Iris pigment epithelial cell (primary cell): ENCODE measurements around the gene GOLIM4.
"Not testable (repeated sequence)": the region's sequence is repeated elsewhere in the genome, so short reads cannot be mapped to it uniquely, and the experiment has no call there.

Experiments
- DNase-seq: peaks from one replicate; pipeline ENCODE4 v3.0.0-alpha.2; 2011; ENCODE audit warnings: low read depth

Gene GOLIM4

GRCh38 chr3:168048414-168049330, 47.1 kb downstream of the GOLIM4 start:
- DNase-seq = no peak

GRCh38 chr3:168047936-168048335, 47.8 kb downstream of the GOLIM4 start:
- no peak for DNase-seq

DNA sequence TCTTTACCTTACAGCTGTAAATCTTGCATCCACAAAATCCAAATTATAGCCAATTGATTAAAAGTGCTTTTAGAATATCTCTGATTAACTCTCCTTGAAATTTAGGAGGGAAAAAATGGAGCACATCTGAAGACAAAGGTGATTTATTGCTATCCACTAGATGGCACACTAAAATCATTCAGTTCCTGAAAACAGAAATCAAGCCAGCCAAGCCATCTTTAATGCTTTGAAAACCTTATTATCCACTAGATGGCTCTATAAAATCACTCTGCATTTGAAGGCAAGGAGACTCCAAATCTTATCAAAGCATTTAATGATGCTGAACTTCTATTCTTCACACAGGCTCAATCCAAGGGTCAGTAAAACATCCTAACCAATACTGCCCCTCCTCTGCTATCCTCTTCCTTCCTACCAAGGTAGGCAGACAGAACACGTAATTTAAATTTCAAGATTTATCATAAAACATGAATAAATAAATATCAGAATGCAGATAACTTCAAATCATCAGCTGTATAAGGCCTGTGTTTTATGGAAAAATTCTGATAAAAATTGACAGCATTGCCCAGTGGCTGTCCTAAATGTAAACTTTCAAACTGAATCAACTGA, 48.4 kb downstream of the GOLIM4 start:
- peak; percentile 81 for DNase-seq

DNA sequence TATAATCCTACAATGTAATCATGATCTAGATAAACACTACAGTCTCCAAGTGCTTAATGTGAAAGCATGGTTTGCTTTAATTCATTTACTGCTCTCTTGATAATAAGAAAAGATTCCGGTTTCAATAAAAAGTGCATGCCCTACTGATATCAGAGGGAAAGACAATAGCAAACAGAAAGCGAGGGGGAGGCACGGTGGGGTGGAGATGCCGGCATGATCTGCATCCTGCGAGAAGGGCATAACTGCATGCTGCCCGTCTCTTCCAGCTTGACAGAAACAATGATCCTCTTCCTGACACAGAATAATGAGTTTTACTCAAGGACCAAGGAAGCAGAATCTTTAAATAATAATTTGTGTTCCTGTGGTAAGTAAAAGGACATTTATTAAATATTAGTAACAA, 51.7 kb downstream of the GOLIM4 start:
- DNase-seq = no peak

- peak; percentile 80 for DNase-seq
These were observed 55.0 kb downstream of the GOLIM4 start for GRCh38 chr3:168040607-168041208.

- DNase-seq = no peak
These were observed 58.7 kb downstream of the GOLIM4 start for GRCh38 chr3:168037020-168037419.

GRCh38 chr3:168036619-168037018, 59.1 kb downstream of the GOLIM4 start:
- no peak for DNase-seq

GRCh38 chr3:168034152-168034928, 61.4 kb downstream of the GOLIM4 start:
- peak; percentile 78 for DNase-seq

DNA sequence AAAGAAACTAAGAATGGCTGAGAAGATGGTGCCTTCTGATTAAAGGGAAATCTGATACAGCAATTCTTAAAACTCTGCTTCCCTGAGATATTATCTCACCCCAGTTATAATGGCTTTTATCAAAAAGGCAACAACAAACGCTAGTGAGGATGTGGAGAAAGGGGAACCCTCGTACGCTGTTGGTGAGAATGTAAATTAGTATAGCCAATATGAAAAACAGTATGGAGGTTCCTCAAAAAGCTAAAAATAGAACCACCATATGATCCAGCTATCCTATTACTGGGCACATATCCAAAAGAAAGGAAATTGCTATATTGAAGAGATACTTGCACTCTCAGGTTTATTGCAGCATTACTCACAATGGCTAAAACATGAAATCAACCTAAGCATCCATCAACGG, 65.1 kb downstream of the GOLIM4 start:
- no peak for DNase-seq

DNA sequence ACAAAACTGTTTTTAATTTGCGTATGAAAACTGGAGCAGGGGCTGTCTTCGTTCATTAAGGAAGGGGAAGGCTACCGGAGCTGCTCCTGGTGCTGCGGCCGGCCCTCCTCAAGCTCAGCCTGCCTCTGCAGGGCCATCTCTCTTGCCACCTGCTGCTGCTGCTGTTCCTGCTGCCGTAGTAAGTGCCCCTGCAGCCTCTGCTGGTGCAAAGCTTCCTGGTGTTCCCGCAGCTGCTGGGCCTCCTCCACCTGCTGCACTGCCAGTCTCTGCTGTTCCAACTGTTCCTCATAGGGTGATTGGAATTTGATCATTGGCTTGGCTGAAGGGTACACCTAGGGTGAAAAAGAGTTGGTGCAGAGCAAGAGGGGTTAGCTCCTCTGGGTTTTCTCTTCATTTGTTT, 66.0 kb downstream of the GOLIM4 start:
- DNase-seq = no peak

- DNase-seq = no peak
These were observed 67.6 kb downstream of the GOLIM4 start for GRCh38 chr3:168028086-168028485.

DNA sequence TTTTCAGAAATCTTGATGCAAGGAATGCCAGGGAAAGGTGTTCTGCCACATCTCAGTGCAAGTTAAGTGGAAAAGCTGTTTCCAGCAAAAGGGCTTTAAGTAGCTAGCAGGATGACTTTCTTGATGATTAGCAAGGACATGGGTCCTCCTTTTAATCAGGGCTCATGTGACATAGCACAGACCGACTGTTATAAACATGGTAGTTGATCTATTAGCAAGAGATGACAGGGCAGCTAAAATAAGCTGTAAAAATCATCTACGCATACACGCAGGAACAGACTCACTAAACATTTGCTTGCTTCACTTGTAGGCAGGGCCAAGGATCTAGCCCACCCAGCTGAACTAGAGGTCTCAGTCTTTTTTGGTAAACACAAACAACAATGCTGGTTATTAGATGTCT, 69.0 kb downstream of the GOLIM4 start:
- DNase-seq = no peak

GRCh38 chr3:168025076-168025475, 70.6 kb downstream of the GOLIM4 start:
- peak; percentile 70 for DNase-seq

DNA sequence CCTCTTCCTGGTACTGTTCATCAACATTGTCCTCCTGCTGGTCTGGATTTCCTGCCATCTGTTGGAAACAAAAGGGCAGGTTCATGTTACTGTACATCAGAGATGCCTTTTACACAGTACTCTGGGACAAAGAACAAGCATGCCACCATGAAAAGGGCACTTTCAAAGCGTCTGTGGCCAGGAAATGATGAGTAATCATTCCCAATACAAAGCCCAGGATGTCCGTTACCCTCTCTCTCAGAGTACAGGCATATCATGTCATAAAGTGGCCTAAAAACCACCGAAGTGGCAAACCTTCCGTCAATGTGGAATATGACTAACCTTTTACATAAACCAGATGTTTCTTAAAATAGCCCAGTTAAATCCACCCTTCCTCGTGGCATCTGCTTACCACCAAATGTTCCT, 71.2 kb downstream of the GOLIM4 start:
- DNase-seq = peak; percentile 86

GRCh38 chr3:168021737-168022450, 73.8 kb downstream of the GOLIM4 start:
- DNase-seq = no peak

GRCh38 chr3:168011280-168011679, 84.4 kb downstream of the GOLIM4 start:
- not testable (repeated sequence) for DNase-seq

DNA sequence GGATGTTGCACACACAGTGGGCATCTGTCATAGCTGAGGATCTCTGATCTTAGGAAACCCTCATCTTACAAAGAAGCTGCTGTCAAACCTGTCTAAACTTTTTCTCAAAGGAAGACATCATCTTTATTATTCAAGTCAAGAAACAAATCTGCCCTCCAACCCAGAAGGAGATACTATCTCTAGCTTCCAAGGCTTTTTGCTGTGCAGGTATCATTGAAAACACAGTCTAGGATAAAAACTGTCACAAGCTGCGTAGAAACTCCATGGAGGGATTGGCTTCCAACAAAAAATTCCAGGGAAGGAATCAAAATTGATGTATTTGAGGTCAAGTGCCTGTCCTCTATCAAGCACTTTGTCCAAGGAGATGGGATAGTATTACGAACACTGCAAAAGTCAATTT, 89.1 kb downstream of the GOLIM4 start:
- DNase-seq = no peak

GRCh38 chr3:168003911-168004310, 91.8 kb downstream of the GOLIM4 start:
- DNase-seq = no peak

GRCh38 chr3:168002786-168003368, 92.8 kb downstream of the GOLIM4 start:
- DNase-seq = peak; percentile 75

DNA sequence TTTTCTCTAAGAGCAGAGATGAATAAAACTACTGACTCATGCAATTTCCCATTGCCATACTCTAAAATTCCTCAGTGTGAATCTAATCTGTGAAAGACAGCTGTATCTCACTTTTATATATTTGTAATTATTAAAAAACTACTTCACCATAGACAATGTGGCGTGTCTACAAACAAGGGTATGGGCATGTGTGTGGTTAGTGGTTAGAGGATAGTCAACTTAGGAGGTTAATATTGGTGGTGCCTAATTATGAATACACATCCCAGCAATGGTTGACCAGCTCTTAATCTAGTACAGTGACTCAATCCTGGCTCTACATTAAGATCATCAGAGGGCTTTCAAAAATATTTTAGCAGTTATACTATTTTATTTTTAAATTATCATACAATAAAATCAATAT, 94.5 kb downstream of the GOLIM4 start:
- DNase-seq = no peak

DNA sequence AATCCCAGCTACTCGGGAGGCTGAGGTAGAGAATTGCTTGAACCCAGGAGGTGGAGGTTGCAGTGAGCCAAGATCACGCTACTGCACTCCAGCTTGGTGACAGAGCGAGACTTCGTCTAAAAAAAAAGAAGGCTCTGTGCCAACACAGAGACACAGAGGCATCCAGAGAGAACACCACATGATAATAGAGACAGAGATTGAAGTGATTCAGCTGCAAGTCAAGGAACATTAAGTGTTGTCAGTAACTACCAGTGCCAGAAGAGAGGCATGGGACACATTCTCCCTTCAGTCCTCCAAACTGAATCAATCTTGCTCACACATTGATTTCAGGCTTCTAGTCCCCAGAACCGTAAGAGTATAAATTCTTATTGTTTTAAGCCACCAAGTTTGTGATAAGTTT, 97.5 kb downstream of the GOLIM4 start:
- DNase-seq = no peak
